ENCODE measurements around the gene SCN10A. TPM values are rescaled to one million over a fixed set of nuclear protein-coding genes. Genes with fewer than 3 reads are reported as not detected.

The SCN10A gene
- total and polyA plus RNA-seq, 2 of the 13 experiments (the other 11 are each of a cell fraction or from before 2014, with no cell fraction given) = not detected

GRCh38 chr3:38653685-38654537, 162.1 kb downstream of the SCN10A start:
- no peaks in the 10 kb centered on the region for H3K9me3 ChIP-seq (ENCODE audit: low read length)
- no peak overlapping the region for H3K4me2 ChIP-seq (ENCODE audit: low read depth, low read length)
- H3K4me1 ChIP-seq (ENCODE audit: insufficient read depth, low read length) = peaks cover 10% of the 10 kb centered on the region
- CTCF ChIA-PET (ENCODE audit: low intra/inter-chr PET ratio, low total read pairs) = no interaction called here
- peaks cover 0 to 37% of the 10 kb centered on the region in 2 experiments for H3K27me3 ChIP-seq (ENCODE audit: control insufficient read depth in 1 of 2, insufficient read depth in 2 of 2, low read length in 2 of 2)
- H4K20me1 ChIP-seq (ENCODE audit: insufficient read depth, low read length) = no peaks in the 10 kb centered on the region
- H3K4me3 ChIP-seq (replicated peaks in 1 of 3; ENCODE audit: insufficient read depth in 1 of 3, low read depth in 2 of 3, low read length in 3 of 3) = no peak overlapping the region
- H3K27ac ChIP-seq (ENCODE audit: extremely low read length, insufficient read depth, low read length) = no peak overlapping the region
- intact Hi-C loops (cut with micrococcal nuclease; ENCODE audit: unreplicated experiment) = loop anchor here (2.0 to 10.0 kb wide), 2 partner anchors 157 to 1159 kb away; partner anchors contain the start of gene EXOG
- 41% methylated on average over 6 of the region's 7 CpGs for WGBS (ENCODE audit: low lambda C conversion rate)
- H3K36me3 ChIP-seq (replicated peaks in 1 of 2; ENCODE audit: control insufficient read depth in 1 of 2, insufficient read depth in 2 of 2, low read length in 2 of 2) = no peaks in the 10 kb centered on the region
- FAIRE-seq (no peak), DNase-seq (ENCODE audit: low spot score) (no peak), ATAC-seq (no peak)
- POLR2A ChIA-PET = no interaction called here
- no peaks in the 10 kb centered on the region for H3K79me2 ChIP-seq (ENCODE audit: insufficient read depth, low read length)
- BruUV-seq (replicated peaks) = no TSS peak
- H3K9ac ChIP-seq (ENCODE audit: insufficient read depth, low read depth, low read length) = no peak overlapping the region
- no peak overlapping the region for H2AFZ ChIP-seq (ENCODE audit: low read length)
- in situ Hi-C loops (cut with HindIII; ENCODE audit: extremely low pct_ligation_motif_present, low pct_unique_long_range_greater_than_20kb) = no loop called here
- TF ChIP-seq BCL6 (CRISPR knock-in tag; IDR thresholded peaks at IDR 0.05) (no peak), GATA4 (IDR thresholded peaks at IDR 0.05; ENCODE audit: borderline replicate concordance, low read depth) (no peak), NFATC3 (CRISPR knock-in tag; IDR thresholded peaks at IDR 0.05) (no peak), BRF2 (CRISPR knock-in tag; IDR thresholded peaks at IDR 0.05) (no peak), AFF4 (CRISPR knock-in tag; IDR thresholded peaks at IDR 0.05) (no peak), ZNF710 (CRISPR knock-in tag; IDR thresholded peaks at IDR 0.05; ENCODE audit: borderline replicate concordance) (no peak), ZNF530 (CRISPR knock-in tag; IDR thresholded peaks at IDR 0.05; ENCODE audit: low read depth) (no peak), ZNF629 (CRISPR knock-in tag; conservative IDR thresholded peaks at IDR 0.05) (no peak), PRDM15 (CRISPR knock-in tag; IDR thresholded peaks at IDR 0.05) (no peak), GATAD1 (CRISPR knock-in tag; IDR thresholded peaks at IDR 0.05) (no peak), ZBTB38 (CRISPR knock-in tag; IDR thresholded peaks at IDR 0.05) (no peak), ZFP90 (CRISPR knock-in tag; IDR thresholded peaks at IDR 0.05; ENCODE audit: borderline replicate concordance) (no peak), ZNF253 (CRISPR knock-in tag; IDR thresholded peaks at IDR 0.05; ENCODE audit: borderline replicate concordance) (no peak)

Data from HepG2 (cell line).